Fibroblast of lung (primary cell): ENCODE measurements around the gene FAXC.

ENCODE experiments used
- CTCF ChIP-seq, 2 donors: IDR thresholded peaks in 1 of 2; conservative IDR thresholded peaks in 1 of 2; 1 replicate in 1 of 2; 2 replicates in 1 of 2; pipeline ENCODE4 v1.5.1; 2011 to 2012; ENCODE audit warnings: low read length in 2 of 2, control low read depth in 1 of 2, inconsistent platforms in 1 of 2, low read depth in 1 of 2, mild to moderate bottlenecking in 1 of 2
- EZH2 ChIP-seq: IDR thresholded peaks from 2 replicates; pipeline ENCODE4 v1.5.1; 2012; ENCODE audit warnings: low read length, control low read depth, mild to moderate bottlenecking; ENCODE audit errors: missing control alignments

GRCh38 chr6:99269207-99269606 is 80.3 kb downstream of the FAXC start:
- no peak for TF ChIP-seq CTCF (conservative IDR thresholded peaks at IDR 0.05 in 1 of 2, IDR thresholded peaks at IDR 0.05 in 1 of 2; ENCODE audit: low read depth in 1 of 2, low read length in 2 of 2)
- no peak for TF ChIP-seq EZH2
